ENCODE data around the gene MKNK1.

The MKNK1 gene

GRCh38 chr1:46520063-46520911 lies 83.8 kb downstream of the MKNK1 start:
- peak in 1 of 3 experiments; percentile 38 for DNase-seq

GRCh38 chr1:46519209-46519608 lies 84.9 kb downstream of the MKNK1 start:
- no peak for DNase-seq

- no peak for DNase-seq
Measured at GRCh38 chr1:46517932-46518498, 86.1 kb downstream of the MKNK1 start.

GRCh38 chr1:46517010-46517600 lies 87.0 kb downstream of the MKNK1 start:
- peak; percentile 78 to 88 (median 79) for DNase-seq

- no peak for DNase-seq
Measured at GRCh38 chr1:46516200-46516950, 87.7 kb downstream of the MKNK1 start.

GRCh38 chr1:46515576-46515975 lies 88.5 kb downstream of the MKNK1 start:
- no peak for DNase-seq

GRCh38 chr1:46513536-46513935 lies 90.5 kb downstream of the MKNK1 start:
- no peak for DNase-seq

- no peak for DNase-seq
Measured at GRCh38 chr1:46512792-46513190, 91.3 kb downstream of the MKNK1 start.

GRCh38 chr1:46512135-46512791 lies 91.8 kb downstream of the MKNK1 start:
- no peak for DNase-seq

GRCh38 chr1:46510998-46511365 lies 93.1 kb downstream of the MKNK1 start:
- no peak for DNase-seq

GRCh38 chr1:46510341-46510997 lies 93.6 kb downstream of the MKNK1 start:
- no peak for DNase-seq

GRCh38 chr1:46508757-46509156 lies 95.3 kb downstream of the MKNK1 start:
- no peak for DNase-seq

Data from NCI-H1417 (cell line).